Epithelial cell of esophagus (primary cell): ENCODE results near the gene KLHL29.

Source experiments
- DNase-seq: peaks from one replicate; pipeline ENCODE4 v3.0.0; 2010; ENCODE audit warnings: low read depth
- H3K4me3 ChIP-seq: 2 replicates; pipeline ENCODE4 v1.5.1; 2011; ENCODE audit warnings: mild to moderate bottlenecking, low read length, control low read depth
- CTCF ChIP-seq: IDR thresholded peaks from 2 replicates; pipeline ENCODE4 v1.5.1; 2011; ENCODE audit warnings: low read depth, mild to moderate bottlenecking, low read length, control low read depth, inconsistent platforms; ENCODE audit not compliant: insufficient read depth; ENCODE audit errors: missing control alignments

The KLHL29 gene

GRCh38 chr2:23706613-23707078 is 321.7 kb downstream of the KLHL29 start:
- no peak overlapping the region for H3K4me3 ChIP-seq
- no peak for DNase-seq
- TF ChIP-seq CTCF, result no peak

GRCh38 chr2:23707096-23707495 is 322.1 kb downstream of the KLHL29 start:
- TF ChIP-seq CTCF, result no peak
- H3K4me3 ChIP-seq, result no peak overlapping the region
- DNase-seq, result no peak

GRCh38 chr2:23708771-23709170 is 323.8 kb downstream of the KLHL29 start:
- H3K4me3 ChIP-seq, result no peak overlapping the region
- TF ChIP-seq CTCF, result no peak
- DNase-seq, result no peak

GRCh38 chr2:23709311-23709710 is 324.3 kb downstream of the KLHL29 start:
- DNase-seq, result no peak
- TF ChIP-seq CTCF, result no peak

GRCh38 chr2:23711979-23712755 is 327.2 kb downstream of the KLHL29 start:
- TF ChIP-seq CTCF, result no peak
- no peak overlapping the region for H3K4me3 ChIP-seq
- DNase-seq, result no peak

More at GRCh38 chr2:23709311-23709710, 324.3 kb downstream of the KLHL29 start:
- no peak overlapping the region for H3K4me3 ChIP-seq

- H3K4me3 ChIP-seq, result no peak overlapping the region
- no peak for TF ChIP-seq CTCF
- no peak for DNase-seq
Measured at GRCh38 chr2:23712756-23713151, 327.8 kb downstream of the KLHL29 start.

- TF ChIP-seq CTCF, result no peak
- DNase-seq, result no peak
- no peak overlapping the region for H3K4me3 ChIP-seq
Measured at GRCh38 chr2:23713351-23713750, 328.4 kb downstream of the KLHL29 start.
